Dermis blood vessel endothelial cell (primary cell): ENCODE data around the gene CCDC136. TPM values are rescaled to one million over a fixed set of nuclear protein-coding genes. Genes with fewer than 3 reads are reported as not detected.

ENCODE experiments used
- DNase-seq: peaks from one replicate; pipeline ENCODE4 v3.0.0; 2010
- total RNA-seq: library from RNA; depleted of rRNA; stranded (reverse); fragments of >200 nt; gene quantifications from 2 replicates; pipeline ENCODE4 v1.2.3, GENCODE V29; 2014

Gene CCDC136
- 0.88 and 1.7 TPM in 2 replicates for total RNA-seq

DNA sequence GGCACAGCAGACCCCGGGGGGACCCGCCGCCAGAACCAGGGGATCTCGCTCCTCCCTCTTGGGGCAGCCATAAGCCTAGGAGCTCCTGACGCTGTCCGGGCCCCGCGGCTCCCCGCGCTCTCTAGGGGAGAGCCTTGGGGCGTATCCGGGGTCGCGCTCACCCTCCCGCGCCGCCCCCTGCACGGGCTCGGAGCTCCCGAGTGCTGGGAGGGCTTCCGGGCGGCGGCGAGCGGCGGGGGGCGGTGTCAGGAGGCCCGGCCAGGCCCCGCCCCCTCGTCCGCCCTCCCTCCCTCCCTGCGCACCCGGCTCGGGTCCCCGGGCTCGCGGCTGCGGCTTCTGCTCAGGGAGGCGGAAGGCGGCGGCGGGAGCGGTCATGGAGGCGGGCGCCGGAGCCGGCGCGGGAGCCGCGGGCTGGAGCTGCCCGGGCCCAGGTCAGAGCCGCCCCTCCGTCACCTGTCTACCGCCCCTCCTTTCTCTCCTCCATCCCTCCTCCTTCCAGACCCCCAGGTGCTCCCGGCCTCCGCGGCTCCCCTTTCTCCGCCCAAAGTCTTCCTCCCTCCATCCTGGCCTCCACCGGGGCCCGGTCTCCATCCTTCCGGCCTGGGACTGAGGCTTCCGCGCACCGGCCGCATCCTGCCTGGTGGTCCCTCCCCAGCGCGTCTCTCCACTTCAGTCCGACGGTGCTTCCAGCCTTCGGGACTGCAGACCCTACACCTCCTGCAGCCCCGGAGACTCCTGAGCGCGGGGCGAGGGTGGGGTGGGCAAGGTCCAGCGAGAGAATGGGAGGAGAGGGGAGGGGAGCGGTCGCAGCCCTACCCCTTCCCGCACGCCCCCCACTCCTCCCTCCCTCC lies at the start of gene CCDC136:
TSS of gene CCDC136 (plus strand) at position 848 of the 851 bp plus-strand sequence. CDS start 444 bp downstream, outside the sequence.
- peak; percentile 32 for DNase-seq

GRCh38 chr7:128742206-128742605 lies 49.6 kb upstream of the CCDC136 start:
- DNase-seq: peak; percentile 5

- DNase-seq: no peak
Measured at GRCh38 chr7:128743112-128743772, 48.5 kb upstream of the CCDC136 start.

- no peak for DNase-seq
Measured at GRCh38 chr7:128744366-128744905, 47.3 kb upstream of the CCDC136 start.

GRCh38 chr7:128745706-128746105 lies 46.1 kb upstream of the CCDC136 start:
- DNase-seq: no peak

GRCh38 chr7:128747327-128748079 lies 44.3 kb upstream of the CCDC136 start:
- no peak for DNase-seq

DNA sequence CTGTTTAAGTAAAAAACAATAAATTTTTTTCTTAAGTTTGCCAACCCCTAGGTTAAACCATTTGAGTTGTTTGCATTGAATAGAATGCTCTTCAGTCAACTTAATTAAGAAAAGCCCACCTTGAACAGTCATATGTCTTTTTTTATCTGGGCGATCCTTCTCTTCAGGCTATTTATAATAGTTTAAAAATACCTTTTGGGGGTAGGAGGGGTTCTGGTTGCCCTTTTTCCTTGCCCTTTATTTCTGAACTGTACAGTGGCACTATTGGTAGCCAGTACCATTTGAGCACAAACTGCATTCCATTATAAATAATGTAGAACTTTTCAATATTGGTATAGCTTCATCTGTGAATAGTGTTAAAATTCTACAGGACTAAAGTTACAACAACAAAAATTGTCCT lies 39.5 kb upstream of the CCDC136 start:
- DNase-seq: no peak

DNA sequence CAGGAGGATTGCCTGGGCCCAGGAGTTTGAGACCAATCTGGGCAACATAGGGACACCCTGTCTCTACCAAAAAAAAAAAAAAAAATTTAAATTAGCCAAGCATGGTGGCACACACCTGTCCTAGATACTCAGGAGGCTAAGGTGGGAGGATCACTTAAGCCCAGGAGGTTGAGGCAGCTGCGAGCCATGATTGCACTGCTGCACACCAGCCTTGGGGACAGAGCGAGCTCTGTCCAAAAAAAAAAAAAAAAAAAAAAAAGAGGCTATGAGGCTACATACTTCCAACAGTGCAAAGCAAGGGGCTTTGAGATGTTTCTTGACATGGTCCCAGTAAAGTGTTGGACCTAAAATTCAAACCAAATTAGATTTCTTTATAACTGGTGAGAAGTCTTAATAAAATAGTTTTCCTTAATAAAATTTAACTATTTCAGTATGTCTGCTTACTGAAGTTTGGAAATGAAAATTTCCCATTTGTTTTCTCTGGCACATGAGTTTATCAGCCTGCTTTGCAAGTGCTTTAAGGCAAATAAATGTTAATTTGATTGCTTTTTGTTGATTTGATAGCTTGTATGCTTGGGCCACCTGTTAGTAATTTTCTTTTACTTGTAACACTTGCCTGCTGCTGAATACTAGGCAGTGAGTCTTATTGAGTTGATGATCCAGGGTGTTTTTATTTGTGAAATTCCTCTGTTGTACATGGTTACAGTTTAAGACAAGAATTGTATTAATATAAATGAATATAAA lies 36.5 kb upstream of the CCDC136 start:
- no peak for DNase-seq

- no peak for DNase-seq
Measured at GRCh38 chr7:128755819-128756476, 35.8 kb upstream of the CCDC136 start.

DNA sequence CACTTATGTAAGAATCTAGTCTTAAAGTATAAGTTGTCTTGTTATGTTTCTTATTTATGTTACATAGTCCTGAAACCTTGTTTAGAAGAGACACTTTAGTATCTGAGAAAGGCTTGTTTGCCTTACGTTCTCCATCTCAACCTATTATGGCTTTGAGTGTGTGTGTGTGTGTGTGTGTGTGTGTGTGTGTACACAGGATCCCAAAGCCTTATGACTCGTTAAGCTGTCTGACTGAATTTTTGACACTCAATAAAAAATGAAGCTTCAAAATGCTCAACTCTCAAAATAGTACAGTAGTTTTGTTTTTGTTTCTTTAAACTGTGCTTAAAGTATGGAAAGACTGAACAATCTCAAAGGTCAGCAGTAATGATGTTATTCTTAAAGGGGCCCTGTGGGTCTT lies 34.6 kb upstream of the CCDC136 start:
- no peak for DNase-seq

DNA sequence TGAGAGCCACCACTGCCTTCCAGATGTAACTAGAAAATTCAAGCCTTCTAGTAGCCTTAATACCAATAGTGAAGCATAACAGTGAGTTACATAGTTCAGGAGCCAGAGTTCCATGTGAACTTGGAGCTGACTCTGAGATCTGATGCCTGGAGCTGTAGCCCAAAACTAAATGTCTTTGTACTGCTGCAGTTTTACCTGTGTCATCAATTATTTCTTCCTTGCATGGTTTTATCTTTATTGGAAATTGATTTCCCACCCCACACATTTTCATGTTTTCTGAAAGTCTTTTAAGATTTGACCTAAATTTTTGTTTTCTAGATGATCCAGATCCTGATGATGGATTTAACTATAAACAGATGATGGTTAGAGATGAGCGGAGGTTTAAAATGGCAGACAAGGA lies 33.2 kb upstream of the CCDC136 start:
- no peak for DNase-seq

GRCh38 chr7:128759242-128759641 lies 32.5 kb upstream of the CCDC136 start:
- no peak for DNase-seq

DNA sequence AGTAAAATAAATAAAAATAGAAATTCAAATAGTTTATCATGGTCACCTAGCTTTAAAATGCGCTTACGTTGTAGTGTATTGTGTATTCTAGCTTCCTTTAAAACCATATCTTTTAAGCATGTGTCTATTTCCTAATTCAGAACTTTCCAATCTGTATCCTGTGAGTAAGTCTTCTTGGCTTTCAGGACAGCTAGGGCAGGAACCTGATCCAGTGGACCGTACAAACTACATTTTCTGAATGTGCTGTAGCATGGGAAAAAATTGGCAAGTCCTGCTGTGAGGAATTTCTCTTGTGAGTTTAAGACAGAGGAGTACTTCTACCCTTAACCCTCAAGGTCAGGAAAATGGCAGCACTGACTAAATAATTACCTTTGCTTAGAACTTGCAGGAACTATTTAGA lies 28.2 kb upstream of the CCDC136 start:
- DNase-seq: no peak

GRCh38 chr7:128767475-128768110 lies 24.2 kb upstream of the CCDC136 start:
- DNase-seq: no peak

- no peak for DNase-seq
Measured at GRCh38 chr7:128770233-128770632, 21.5 kb upstream of the CCDC136 start.

GRCh38 chr7:128773604-128774003 lies 18.2 kb upstream of the CCDC136 start:
- DNase-seq: no peak

DNA sequence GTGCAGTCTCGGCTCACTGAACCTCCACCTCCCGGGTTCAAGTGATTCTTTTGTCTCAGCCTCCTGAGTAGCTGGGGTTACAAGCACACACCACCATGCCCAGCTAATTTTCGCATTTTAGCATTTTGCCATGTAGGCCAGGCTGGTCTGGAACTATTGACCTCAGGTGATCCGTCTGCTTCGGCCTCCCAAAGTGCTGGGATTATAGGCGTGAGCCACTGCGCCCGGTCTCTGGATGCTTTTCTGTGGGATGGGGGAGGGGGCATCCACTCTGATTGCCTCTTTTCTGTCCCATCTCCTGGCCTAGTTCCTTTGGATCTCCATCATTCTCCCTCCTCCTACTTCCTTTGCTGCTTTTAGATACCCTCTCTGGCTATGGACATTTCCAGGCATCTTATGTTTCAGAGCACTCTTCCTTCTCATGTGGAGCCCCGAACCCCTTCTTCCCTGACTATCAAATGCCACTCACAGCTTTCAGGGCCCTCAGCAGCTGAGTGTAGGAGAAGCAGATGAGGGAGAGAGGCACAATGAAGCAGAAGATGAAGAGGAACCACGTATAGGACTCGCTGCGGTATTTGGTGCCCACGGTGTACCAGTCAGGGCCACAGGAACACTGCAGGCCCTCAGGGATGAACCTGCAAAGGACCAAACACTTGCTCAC lies 17.6 kb upstream of the CCDC136 start:
- DNase-seq: no peak

DNA sequence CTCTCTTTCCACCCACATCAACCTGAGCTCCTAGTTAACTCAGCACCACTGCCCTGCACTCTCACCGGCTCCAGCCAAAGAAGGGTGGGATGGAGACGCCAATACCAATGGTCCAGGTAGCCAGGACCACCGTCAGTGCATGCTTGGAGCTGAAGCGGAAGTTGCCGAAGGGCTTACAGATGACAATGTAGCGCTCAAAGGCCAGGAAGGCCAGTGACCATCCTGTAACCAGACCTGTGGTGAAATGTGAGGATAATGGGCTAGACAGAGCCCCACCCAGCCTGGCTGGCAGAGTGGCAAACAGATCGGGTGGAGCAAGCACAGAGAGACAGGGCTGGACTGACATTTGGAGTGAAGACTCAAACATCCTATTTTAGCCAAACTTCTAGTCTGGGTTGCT lies 16.8 kb upstream of the CCDC136 start:
- DNase-seq: no peak

DNA sequence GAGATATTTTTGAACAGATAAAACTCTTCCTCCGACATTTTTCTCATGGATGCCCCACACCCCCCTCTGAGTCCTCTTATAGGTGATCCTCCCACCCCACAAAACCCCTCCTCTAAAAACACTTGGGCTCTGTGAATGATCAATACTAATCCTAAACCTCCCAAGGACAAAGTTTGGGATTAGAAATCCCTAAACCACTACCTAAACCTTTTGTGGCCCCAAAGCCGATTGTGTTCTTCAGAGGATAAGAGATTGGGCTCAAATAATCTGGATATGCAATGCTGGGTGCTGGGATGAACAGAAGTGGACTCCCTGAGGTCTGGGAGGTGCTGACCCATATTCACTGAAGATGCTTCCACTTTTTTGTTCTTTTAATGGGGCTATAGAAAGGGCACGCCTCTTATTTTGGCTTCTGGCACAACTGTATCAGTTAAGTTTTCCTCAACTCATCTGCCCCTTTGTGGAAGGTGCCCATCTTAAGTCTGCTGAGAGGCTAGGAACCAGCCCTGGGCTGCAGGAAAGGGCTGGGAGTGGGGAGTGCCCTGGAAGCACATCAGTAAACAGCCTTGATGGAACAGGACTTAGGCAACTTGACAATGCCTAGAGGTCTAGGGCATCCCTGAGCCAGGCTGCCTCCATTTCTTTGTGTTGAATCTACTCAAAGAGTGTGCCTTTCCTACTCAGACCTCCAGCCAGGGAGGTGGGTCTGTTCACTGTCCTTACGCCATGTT lies 15.9 kb upstream of the CCDC136 start, which contains the start of gene OPN1SW:
TSS of gene OPN1SW (minus strand) at position 51 of the 731 bp plus-strand sequence. CDS start at position 38, 13 bp downstream.
- no peak for DNase-seq
